Kidney epithelial cell (primary cell): Measurements from ENCODE around the gene GPR15LG. TPM values are rescaled to one million over a fixed set of nuclear protein-coding genes. Genes with fewer than 3 reads are reported as not detected.
"Not testable (repeated sequence)": the region's sequence is repeated elsewhere in the genome, so short reads cannot be mapped to it uniquely, and the experiment has no call there.

Experiments
- DNase-seq: peaks from one replicate; pipeline ENCODE4 v3.0.0-alpha.2; 2010; ENCODE audit warnings: low read depth
- H3K27me3 ChIP-seq: 2 replicates; pipeline ENCODE4 v1.6.0; 2011; ENCODE audit warnings: low read length; ENCODE audit not compliant: control insufficient read depth, insufficient read depth
- H3K36me3 ChIP-seq: 2 replicates; pipeline ENCODE4 v1.5.1; 2011; ENCODE audit warnings: low read length; ENCODE audit not compliant: control insufficient read depth, insufficient read depth
- H3K4me3 ChIP-seq: 2 replicates; pipeline ENCODE4 v1.5.1; 2011; ENCODE audit warnings: low read depth, mild to moderate bottlenecking, control low read depth, low read length
- total RNA-seq: library from RNA; depleted of rRNA; stranded (reverse); fragments of >200 nt; gene quantifications from 2 replicates; pipeline ENCODE4 v1.2.3, GENCODE V29; 2015
- TF ChIP-seq, protein P1 (sequence below): IDR thresholded peaks from 2 replicates; pipeline ENCODE4 v1.5.1; 2011; ENCODE audit warnings: mild to moderate bottlenecking, moderate library complexity, low read length, control low read depth, inconsistent platforms; ENCODE audit not compliant: insufficient read depth, poor library complexity, severe bottlenecking

The GPR15LG gene
- total RNA-seq, result not detected in 2 replicates

DNA sequence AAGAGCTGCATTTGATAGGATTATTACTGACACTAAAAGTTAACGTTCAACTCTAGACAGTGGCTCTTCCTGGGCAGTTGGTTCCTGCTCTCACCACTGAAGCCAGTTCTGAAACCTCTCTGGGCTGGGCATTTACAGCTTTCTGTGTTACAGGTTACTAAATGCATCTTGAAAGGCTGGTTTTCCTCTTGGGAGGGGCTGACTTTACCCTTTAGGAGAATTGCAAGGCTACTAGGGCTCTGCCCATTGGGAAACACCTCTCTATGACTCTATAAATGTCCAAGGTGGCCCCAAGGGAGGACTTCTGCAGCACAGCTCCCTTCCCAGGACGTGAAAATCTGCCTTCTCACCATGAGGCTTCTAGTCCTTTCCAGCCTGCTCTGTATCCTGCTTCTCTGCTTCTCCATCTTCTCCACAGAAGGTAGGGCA, at the start of gene GPR15LG:
Gene GPR15LG, plus strand, starts transcription at position 301 of the 429 bp plus-strand sequence. Its CDS starts 51 bp downstream, at position 352.
- TF ChIP-seq, protein P1, sequence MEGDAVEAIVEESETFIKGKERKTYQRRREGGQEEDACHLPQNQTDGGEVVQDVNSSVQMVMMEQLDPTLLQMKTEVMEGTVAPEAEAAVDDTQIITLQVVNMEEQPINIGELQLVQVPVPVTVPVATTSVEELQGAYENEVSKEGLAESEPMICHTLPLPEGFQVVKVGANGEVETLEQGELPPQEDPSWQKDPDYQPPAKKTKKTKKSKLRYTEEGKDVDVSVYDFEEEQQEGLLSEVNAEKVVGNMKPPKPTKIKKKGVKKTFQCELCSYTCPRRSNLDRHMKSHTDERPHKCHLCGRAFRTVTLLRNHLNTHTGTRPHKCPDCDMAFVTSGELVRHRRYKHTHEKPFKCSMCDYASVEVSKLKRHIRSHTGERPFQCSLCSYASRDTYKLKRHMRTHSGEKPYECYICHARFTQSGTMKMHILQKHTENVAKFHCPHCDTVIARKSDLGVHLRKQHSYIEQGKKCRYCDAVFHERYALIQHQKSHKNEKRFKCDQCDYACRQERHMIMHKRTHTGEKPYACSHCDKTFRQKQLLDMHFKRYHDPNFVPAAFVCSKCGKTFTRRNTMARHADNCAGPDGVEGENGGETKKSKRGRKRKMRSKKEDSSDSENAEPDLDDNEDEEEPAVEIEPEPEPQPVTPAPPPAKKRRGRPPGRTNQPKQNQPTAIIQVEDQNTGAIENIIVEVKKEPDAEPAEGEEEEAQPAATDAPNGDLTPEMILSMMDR, result no peak
- Histone ChIP-seq H3K36me3 (no peaks in the 10 kb centered on the region), H3K27me3 (no peaks in the 10 kb centered on the region), H3K4me3 (no peak within 1 kb of the TSS)
- DNase-seq, result no peak

DNA sequence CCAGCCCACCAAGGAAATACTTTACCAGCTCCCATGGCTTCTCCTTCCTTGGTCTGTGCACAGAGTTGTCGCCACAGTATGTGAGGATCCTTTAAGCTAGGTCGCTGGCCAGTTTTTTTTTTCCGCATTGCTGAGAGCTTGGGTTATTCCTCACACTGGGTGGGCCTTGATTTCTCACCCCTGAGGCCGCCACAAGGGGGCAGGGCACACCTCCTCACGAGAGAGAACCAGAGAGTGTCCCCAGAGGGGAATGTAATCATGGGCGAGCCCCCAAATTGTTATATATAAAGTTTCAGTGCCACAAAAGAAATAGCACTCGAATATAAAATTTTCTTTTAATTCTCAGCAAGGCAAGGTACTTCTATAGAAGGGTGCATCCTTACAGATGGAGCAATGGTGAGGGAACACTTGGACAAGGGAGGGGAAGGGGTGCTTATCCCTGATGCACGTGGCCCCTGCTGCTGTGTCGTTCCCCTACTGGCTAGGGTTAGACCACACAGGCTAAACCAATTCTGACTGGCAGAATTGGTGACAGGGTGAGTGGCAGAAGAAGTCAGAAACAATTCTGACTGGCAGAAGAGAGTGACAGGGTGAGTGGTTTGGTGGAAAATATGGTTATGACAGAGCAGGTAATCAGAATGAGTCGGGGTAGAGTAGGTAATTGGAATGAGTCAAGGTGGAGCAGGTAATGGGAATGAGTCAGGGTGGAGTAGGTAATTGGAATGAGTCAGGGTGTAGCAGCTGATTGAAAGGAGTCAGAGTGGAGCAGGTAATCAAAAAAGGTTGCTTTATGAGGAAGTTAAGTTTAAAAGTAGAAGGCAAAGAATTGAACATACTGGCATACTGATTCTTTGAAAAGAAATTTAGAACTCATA, 47.5 kb upstream of the GPR15LG start:
- DNase-seq, result not testable (repeated sequence)

DNA sequence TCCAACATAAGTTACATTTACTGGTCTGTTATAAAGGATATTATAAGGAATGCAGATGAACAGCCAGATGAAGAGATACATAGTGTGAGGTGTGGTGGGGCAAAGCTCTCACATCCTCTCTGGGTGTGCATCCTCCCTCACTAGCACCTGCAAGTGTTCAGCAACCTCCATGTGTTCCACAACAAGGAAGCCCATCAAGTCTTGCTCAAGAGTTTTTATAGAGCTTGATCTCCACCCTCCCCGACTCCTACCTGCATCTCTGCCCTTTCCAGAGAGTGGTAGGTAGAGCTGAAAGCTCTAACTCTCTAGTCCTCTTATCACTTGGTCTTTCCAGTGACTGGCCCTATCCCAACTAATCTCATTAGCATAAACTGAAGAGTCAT, 46.8 kb upstream of the GPR15LG start:
- no peak for DNase-seq
- H3K27me3 ChIP-seq, result no peaks in the 10 kb centered on the region
- TF ChIP-seq, protein P1, result no peak
- H3K36me3 ChIP-seq, result no peaks in the 10 kb centered on the region
- H3K4me3 ChIP-seq, result no peak overlapping the region

More for the DNA sequence above, 47.5 kb upstream of the GPR15LG start:
- H3K4me3 ChIP-seq, H3K36me3 ChIP-seq, H3K27me3 ChIP-seq: not testable (repeated sequence)

DNA sequence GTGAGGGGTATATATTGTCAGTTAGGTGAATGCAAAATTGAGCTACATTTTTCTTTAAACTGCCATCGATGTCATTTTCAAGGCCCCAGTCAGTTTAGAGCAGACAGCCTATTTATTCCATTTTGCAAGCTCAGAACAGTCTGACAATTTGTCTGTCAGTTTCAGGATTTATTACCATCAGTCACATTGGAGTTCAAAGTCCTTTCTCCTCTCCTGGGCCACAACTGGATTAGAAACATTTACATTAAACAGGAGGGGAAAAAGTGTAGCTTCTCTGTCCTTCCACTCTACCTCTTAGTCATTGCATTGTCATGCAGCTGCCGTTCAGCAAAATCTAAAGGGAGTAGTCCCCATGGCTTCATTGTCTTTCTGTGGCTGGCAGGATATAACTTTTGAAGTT, 37.8 kb upstream of the GPR15LG start:
- Histone ChIP-seq H3K36me3 (no peaks in the 10 kb centered on the region), H3K4me3 (no peak overlapping the region), H3K27me3 (no peaks in the 10 kb centered on the region)
- DNase-seq, result no peak
- TF ChIP-seq, protein P1, result no peak

DNA sequence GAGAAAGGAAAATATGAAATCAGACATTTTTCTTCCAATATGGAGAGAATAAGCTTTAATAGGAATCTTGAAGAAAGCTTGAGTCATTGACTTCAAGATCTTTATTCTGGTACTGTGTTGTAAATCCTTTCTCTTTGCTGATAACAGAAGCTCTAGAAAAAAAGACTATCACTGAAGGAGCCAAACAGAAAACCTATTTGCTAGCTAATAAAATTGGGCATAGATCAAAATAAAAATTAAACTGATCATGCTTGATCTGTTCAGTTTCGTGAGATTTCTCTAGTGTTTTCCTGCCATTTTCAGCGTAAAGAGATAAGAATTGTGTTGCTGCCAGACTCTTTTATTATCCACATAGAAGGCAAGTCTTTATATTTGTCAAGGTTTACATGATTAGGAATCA, 35.8 kb upstream of the GPR15LG start:
- no peak for DNase-seq
- H3K4me3 ChIP-seq, result no peak overlapping the region
- H3K36me3 ChIP-seq, result no peaks in the 10 kb centered on the region
- no peaks in the 10 kb centered on the region for H3K27me3 ChIP-seq
- TF ChIP-seq, protein P1, result no peak

DNA sequence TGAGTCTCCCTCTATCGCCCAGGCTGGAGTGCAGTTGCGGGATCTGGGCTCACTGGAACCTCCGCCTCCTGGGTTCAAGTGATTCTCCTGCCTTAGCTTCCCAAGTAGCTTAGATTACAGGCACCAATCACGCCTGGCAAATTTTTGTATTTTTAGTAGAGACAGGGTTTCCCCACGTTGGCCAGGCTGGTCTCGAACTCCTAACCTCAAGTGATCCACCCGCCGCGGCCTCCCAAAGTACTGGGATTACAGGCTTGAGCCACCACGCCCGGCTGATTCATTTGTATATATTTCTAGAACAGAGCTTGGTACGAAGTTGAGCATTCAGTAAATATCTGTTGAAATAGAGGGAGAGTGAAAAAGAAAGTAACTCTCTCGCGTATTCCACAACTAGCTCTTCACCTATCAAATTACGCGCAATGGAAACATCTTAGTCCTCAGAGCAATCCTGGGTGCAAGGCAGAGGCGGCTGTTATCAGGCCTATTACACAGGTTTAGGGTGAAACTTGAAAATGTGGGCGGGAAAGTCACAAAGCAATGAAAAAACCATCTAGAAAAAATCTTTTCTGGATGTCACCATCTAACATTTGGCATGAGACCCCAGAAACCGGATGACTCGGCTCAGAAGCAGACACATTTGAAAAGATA, 35.0 kb upstream of the GPR15LG start:
- no peaks in the 10 kb centered on the region for H3K36me3 ChIP-seq
- H3K27me3 ChIP-seq, result no peaks in the 10 kb centered on the region
- TF ChIP-seq, protein P1, result no peak
- peak overlapping the region; percentile 40 for H3K4me3 ChIP-seq
- DNase-seq, result no peak
